ENCODE results near the gene DPP6. TPM values are rescaled to one million over a fixed set of nuclear protein-coding genes. Genes with fewer than 3 reads are reported as not detected.

Gene DPP6
- total and polyA plus RNA-seq, 9 of the 15 experiments (the other 6 are each of a cell fraction or from before 2014, with no cell fraction given): not detected

DNA sequence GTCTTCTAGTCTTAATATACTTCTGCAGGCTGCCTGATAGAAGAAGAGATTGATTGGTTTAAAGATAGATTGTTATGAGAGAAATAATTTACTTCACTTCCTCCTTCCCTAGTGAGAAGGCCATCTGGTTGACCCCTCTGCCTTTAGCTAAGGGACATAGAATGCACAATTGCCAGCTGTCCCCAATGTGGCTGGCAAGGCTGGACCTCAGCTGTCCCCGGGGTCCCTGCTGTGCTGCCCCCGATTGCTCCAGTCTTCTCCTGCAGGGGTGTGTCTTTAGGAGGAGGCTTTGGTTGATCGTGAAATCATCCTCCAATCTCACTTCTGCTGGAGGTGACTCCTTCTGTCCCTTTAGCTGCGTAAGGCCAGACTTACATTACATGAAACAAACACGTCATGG is 388.5 kb downstream of the DPP6 start:
- Histone ChIP-seq H3K4me2 (ENCODE audit: insufficient read depth, low read length) (no peak overlapping the region), H3K9me1 (ENCODE audit: control insufficient read depth, insufficient read depth, low read length) (no peaks in the 10 kb centered on the region), H3K79me2 (ENCODE audit: control insufficient read depth, insufficient read depth, low read length) (no peaks in the 10 kb centered on the region), H2AFZ (ENCODE audit: low read depth, low read length) (no peak overlapping the region), H3K36me3 (ENCODE audit: control insufficient read depth, insufficient read depth, low read length) (no peaks in the 10 kb centered on the region), H3K9ac (ENCODE audit: insufficient read depth in 1 of 2, low read depth in 2 of 2, low read length in 2 of 2) (no peak overlapping the region), H3K9me3 (replicated peaks; ENCODE audit: control insufficient read depth, insufficient read depth, low read depth, low read length) (no peaks in the 10 kb centered on the region), H3K4me1 (replicated peaks in 1 of 2; ENCODE audit: control insufficient read depth in 2 of 2, insufficient read depth in 2 of 2, low read length in 2 of 2) (no peaks in the 10 kb centered on the region), H3K4me3 (no peak overlapping the region), H4K20me1 (replicated peaks; ENCODE audit: control insufficient read depth, insufficient read depth, low read length) (peaks cover 3% of the 10 kb centered on the region; the same call in 1 of the 2 replicates), H3K27me3 (ENCODE audit: control insufficient read depth in 2 of 2, insufficient read depth in 2 of 2, low read length in 2 of 2) (peaks cover 0 to 14% of the 10 kb centered on the region in 2 experiments; a peak in 1 of 5 replicates), H3K27ac (ENCODE audit: extremely low read depth, low read depth, low read length) (no peak overlapping the region)
- intact Hi-C loops (cut with micrococcal nuclease) (no loop called here), in situ Hi-C loops (cut with MboI) (no loop called here)
- ATAC-seq: no peak
- 0% methylated on average over 5 of the region's 5 CpGs for WGBS (ENCODE audit: insufficient coverage, low coverage, missing lambda C conversion rate)
- ChIA-PET CTCF (ENCODE audit: low intra/inter-chr PET ratio) (no interaction called here), POLR2A (no interaction called here)
- no TSS peak for BruUV-seq (replicated peaks)
- no peak for DNase-seq (ENCODE audit: extremely low read depth in 1 of 4, low spot score in 3 of 4)
- TF ChIP-seq SRF (CRISPR knock-in tag; IDR thresholded peaks at IDR 0.05) (no peak), BRD9 (IDR thresholded peaks at IDR 0.05; ENCODE audit: low read depth, partially characterized antibody) (no peak), NR3C1 (CRISPR knock-in tag; IDR thresholded peaks at IDR 0.05) (no peak), ZNF431 (CRISPR knock-in tag; IDR thresholded peaks at IDR 0.05) (no peak), MXI1 (IDR thresholded peaks at IDR 0.05; ENCODE audit: low read depth, low read length) (no peak), MYNN (IDR thresholded peaks at IDR 0.05) (no peak), MYNN (CRISPR knock-in tag; IDR thresholded peaks at IDR 0.05) (no peak), ERF (CRISPR knock-in tag; IDR thresholded peaks at IDR 0.05) (no peak), ZNF586 (CRISPR knock-in tag; conservative IDR thresholded peaks at IDR 0.05) (no peak), HCFC1 (IDR thresholded peaks at IDR 0.05; ENCODE audit: low read depth, low read length) (no peak)
- TF ChIP-seq, protein P1, sequence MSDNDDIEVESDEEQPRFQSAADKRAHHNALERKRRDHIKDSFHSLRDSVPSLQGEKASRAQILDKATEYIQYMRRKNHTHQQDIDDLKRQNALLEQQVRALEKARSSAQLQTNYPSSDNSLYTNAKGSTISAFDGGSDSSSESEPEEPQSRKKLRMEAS (CRISPR knock-in tag; IDR thresholded peaks at IDR 0.05): no peak
- TF ChIP-seq, protein P2, sequence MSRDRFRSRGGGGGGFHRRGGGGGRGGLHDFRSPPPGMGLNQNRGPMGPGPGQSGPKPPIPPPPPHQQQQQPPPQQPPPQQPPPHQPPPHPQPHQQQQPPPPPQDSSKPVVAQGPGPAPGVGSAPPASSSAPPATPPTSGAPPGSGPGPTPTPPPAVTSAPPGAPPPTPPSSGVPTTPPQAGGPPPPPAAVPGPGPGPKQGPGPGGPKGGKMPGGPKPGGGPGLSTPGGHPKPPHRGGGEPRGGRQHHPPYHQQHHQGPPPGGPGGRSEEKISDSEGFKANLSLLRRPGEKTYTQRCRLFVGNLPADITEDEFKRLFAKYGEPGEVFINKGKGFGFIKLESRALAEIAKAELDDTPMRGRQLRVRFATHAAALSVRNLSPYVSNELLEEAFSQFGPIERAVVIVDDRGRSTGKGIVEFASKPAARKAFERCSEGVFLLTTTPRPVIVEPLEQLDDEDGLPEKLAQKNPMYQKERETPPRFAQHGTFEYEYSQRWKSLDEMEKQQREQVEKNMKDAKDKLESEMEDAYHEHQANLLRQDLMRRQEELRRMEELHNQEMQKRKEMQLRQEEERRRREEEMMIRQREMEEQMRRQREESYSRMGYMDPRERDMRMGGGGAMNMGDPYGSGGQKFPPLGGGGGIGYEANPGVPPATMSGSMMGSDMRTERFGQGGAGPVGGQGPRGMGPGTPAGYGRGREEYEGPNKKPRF (IDR thresholded peaks at IDR 0.05; ENCODE audit: low read depth, low read length): no peak
- no peak for FAIRE-seq
